NCI-H82 (cell line): Measurements from ENCODE around the gene SUPT5H.

Source experiments
- DNase-seq: peaks from one replicate; lab custom pipeline; 2025; lab: John Stamatoyannopoulos, UW

SUPT5H gene

DNA sequence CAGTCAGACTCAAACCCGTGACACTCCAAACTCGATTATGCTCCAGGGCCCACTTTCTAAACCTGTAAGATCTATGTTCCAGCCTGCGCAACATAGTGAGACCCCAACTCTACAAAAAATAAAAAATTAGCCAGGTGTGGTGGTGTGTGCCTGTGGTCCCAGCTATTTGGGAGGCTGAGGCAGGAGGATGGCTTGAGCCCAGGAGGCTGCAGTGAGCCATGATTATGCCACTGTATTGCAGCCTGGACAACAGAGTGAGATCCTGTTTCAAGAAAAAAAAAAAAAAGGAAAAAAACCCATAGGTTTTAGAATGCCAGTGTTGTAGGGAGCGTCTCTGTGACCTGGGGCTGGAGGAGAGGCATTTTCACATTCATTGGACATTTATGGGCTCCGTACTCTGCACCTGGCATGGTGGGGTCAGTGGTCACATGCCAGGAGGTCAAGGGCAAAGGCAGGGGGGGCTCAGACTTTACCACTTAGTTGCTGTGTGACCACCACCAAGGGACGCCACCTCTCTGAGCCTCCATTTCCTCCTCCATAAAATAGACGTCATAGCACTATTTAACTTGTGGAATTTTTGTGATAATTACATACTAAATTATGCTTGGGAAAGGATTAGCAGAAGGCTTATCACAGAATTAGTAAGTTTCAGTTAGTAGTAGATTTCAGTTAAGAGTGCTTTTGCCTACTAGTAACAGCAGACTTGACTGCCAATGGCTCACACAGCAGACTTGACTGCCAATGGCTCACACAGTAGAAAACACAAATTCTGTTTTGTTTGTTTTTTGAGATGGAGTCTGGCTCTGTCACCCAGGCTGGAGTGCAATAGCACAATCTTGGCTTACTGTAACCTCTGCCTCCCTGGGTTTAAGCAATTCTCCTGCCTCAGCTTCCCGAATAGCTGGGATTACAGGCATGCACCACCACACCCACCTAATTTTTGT, 75.4 kb downstream of the SUPT5H start:
- no peak for DNase-seq

DNA sequence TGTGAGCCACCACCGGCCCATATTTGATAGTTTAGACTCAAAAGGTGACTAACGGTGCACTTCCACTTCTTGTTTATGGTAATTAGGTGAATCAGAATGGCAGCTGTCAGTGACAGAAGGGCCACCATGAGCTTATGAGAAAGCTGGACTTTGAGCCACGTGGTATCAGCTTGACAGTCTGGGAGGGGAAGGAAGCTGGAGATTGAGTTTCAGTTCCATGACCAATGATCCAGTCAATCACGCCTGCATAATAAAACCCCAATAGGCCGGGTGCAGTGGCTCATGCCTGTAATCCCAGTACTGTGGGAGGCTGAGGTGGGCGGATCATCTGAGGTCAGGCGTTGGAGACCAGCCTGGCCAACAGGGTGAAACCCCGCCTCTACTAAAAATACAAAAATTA, 79.1 kb downstream of the SUPT5H start:
- DNase-seq: peak; percentile 91

- no peak for DNase-seq
These were observed 79.8 kb downstream of the SUPT5H start for GRCh38 chr19:39525205-39525604.
